ENCODE measurements around the gene KCNRG. TPM values are rescaled to one million over a fixed set of nuclear protein-coding genes. Genes with fewer than 3 reads are reported as not detected.

Gene KCNRG
- total and polyA plus RNA-seq, 2 of the 4 experiments (the other 2 are of a cell fraction), result 0.51 to 2.7 TPM

DNA sequence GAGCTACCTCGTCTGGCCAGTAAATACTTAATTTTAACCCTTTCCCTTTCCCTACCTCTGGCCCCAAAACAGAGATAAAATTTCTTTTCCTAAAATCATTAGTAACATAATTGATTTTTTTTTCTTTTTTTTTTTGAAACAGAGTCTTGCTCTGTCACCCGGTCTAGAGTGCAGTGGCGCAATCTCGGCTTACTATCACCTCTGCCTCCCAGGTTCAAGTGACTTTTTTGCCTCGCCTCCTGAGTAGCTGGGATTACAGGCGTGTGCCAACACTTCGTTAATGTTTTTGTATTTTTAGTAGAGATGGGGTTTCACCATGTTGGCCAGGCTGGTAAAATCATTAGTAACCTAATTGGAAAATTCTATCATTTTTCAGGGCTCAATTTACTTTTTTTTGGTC is 28.8 kb upstream of the KCNRG start:
- ChIA-PET POLR2A (ENCODE audit: unreplicated experiment) (no interaction called here), CTCF (interaction anchor here (0.8 kb wide), 1 partner anchor 11 kb away, joined by 3 read pairs; the partner anchor contains the start of gene TRIM13)
- Histone ChIP-seq H3K4ac (ENCODE audit: low read depth, low read length) (no peak overlapping the region), H2AFZ (replicated peaks; ENCODE audit: low read length, poor library complexity) (no peak overlapping the region), H3K27ac (ENCODE audit: insufficient read depth, low read length) (no peak overlapping the region), H3K9me3 (ENCODE audit: control insufficient read depth, insufficient read depth, low read length) (no peaks in the 10 kb centered on the region), H2AK9ac (replicated peaks; ENCODE audit: low read depth, low read length, poor library complexity) (no peak overlapping the region), H4K20me1 (ENCODE audit: insufficient read depth, low read length) (no peaks in the 10 kb centered on the region), H3K9ac (ENCODE audit: low read depth, low read length) (no peak overlapping the region), H2BK5ac (ENCODE audit: low read depth, low read length, poor library complexity, severe bottlenecking) (no peak overlapping the region), H3K9me1 (ENCODE audit: insufficient read depth, low read length) (peaks cover 6% of the 10 kb centered on the region), H3K14ac (replicated peaks; ENCODE audit: low read depth, low read length) (no peak overlapping the region), H4K91ac (ENCODE audit: insufficient read depth, low read depth, low read length) (no peak overlapping the region), H3K4me3 (ENCODE audit: insufficient read depth, low read depth, low read length) (no peak overlapping the region), H3K79me1 (ENCODE audit: low read depth in 1 of 2, low read length in 2 of 2) (no peaks in the 10 kb centered on the region), H3K27me3 (ENCODE audit: control insufficient read depth, insufficient read depth, low read length) (no peaks in the 10 kb centered on the region), H4K8ac (ENCODE audit: low read depth in 2 of 2, low read length in 2 of 2) (no peak overlapping the region), H2BK120ac (ENCODE audit: low read depth, low read length) (no peak overlapping the region), H3K18ac (ENCODE audit: low read depth, low read length) (no peak overlapping the region), H3K4me2 (ENCODE audit: low read depth, low read length) (no peak overlapping the region), H3K23ac (ENCODE audit: low read depth, low read length) (no peak overlapping the region), H2BK20ac (ENCODE audit: low read depth, low read length) (no peak overlapping the region), H2AK5ac (ENCODE audit: low read depth, low read length) (no peak overlapping the region), H4K5ac (ENCODE audit: low read depth, low read length) (no peak overlapping the region), H3K4me1 (ENCODE audit: control insufficient read depth, insufficient read depth, low read length) (no peaks in the 10 kb centered on the region), H2BK15ac (ENCODE audit: low read depth, low read length) (no peak overlapping the region), H3K56ac (ENCODE audit: extremely low read depth, insufficient read depth, low read length) (no peak overlapping the region), H3K36me3 (ENCODE audit: control insufficient read depth, insufficient read depth, low read length) (peaks cover 5% of the 10 kb centered on the region)
- no peak for ATAC-seq (ENCODE audit: low read depth)
- no peak for DNase-seq
- dilution Hi-C loops (cut with HindIII; ENCODE audit: low sequenced_read_pairs, unreplicated experiment), result no loop called here
- intact Hi-C loops (cut with micrococcal nuclease), result no loop called here
- TF ChIP-seq CEBPB (IDR thresholded peaks at IDR 0.05; ENCODE audit: low read depth, low read length) (no peak), MAZ (IDR thresholded peaks at IDR 0.05; ENCODE audit: borderline replicate concordance, low read depth, low read length) (no peak), FOS (IDR thresholded peaks at IDR 0.05; ENCODE audit: low read depth, low read length) (no peak), NFE2L2 (IDR thresholded peaks at IDR 0.05; ENCODE audit: low read depth, low read length) (no peak), SMC3 (IDR thresholded peaks at IDR 0.05; ENCODE audit: low read depth, low read length) (no peak), BHLHE40 (IDR thresholded peaks at IDR 0.05; ENCODE audit: low read depth, low read length) (no peak), POLR2A (IDR thresholded peaks at IDR 0.05; ENCODE audit: low read depth, low read length) (no peak), RCOR1 (IDR thresholded peaks at IDR 0.05; ENCODE audit: insufficient replicate concordance, low read length) (no peak), RFX5 (IDR thresholded peaks at IDR 0.05; ENCODE audit: low read depth, low read length) (no peak), MAFK (IDR thresholded peaks at IDR 0.05; ENCODE audit: low read depth, low read length) (no peak), RAD21 (IDR thresholded peaks at IDR 0.05; ENCODE audit: low read length) (no peak), MXI1 (IDR thresholded peaks at IDR 0.05; ENCODE audit: borderline replicate concordance, low read depth, low read length) (no peak), CHD1 (IDR thresholded peaks at IDR 0.05; ENCODE audit: low read depth, low read length) (no peak)
- TF ChIP-seq, protein P1, sequence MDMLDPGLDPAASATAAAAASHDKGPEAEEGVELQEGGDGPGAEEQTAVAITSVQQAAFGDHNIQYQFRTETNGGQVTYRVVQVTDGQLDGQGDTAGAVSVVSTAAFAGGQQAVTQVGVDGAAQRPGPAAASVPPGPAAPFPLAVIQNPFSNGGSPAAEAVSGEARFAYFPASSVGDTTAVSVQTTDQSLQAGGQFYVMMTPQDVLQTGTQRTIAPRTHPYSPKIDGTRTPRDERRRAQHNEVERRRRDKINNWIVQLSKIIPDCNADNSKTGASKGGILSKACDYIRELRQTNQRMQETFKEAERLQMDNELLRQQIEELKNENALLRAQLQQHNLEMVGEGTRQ (IDR thresholded peaks at IDR 0.05; ENCODE audit: low read depth, low read length), result no peak
- TF ChIP-seq, protein P2, sequence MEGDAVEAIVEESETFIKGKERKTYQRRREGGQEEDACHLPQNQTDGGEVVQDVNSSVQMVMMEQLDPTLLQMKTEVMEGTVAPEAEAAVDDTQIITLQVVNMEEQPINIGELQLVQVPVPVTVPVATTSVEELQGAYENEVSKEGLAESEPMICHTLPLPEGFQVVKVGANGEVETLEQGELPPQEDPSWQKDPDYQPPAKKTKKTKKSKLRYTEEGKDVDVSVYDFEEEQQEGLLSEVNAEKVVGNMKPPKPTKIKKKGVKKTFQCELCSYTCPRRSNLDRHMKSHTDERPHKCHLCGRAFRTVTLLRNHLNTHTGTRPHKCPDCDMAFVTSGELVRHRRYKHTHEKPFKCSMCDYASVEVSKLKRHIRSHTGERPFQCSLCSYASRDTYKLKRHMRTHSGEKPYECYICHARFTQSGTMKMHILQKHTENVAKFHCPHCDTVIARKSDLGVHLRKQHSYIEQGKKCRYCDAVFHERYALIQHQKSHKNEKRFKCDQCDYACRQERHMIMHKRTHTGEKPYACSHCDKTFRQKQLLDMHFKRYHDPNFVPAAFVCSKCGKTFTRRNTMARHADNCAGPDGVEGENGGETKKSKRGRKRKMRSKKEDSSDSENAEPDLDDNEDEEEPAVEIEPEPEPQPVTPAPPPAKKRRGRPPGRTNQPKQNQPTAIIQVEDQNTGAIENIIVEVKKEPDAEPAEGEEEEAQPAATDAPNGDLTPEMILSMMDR (conservative IDR thresholded peaks at IDR 0.05; ENCODE audit: low read depth, low read length), result no peak
- TF ChIP-seq, protein P3, sequence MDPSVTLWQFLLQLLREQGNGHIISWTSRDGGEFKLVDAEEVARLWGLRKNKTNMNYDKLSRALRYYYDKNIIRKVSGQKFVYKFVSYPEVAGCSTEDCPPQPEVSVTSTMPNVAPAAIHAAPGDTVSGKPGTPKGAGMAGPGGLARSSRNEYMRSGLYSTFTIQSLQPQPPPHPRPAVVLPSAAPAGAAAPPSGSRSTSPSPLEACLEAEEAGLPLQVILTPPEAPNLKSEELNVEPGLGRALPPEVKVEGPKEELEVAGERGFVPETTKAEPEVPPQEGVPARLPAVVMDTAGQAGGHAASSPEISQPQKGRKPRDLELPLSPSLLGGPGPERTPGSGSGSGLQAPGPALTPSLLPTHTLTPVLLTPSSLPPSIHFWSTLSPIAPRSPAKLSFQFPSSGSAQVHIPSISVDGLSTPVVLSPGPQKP (IDR thresholded peaks at IDR 0.05; ENCODE audit: borderline replicate concordance, low read depth, low read length), result no peak
- no CpG with 5 or more reads among the region's 7 CpGs for WGBS, 2 experiments (ENCODE audit: extremely low coverage in 2 of 2, insufficient read length in 1 of 2)
- no TSS peak for BruUV-seq (replicated peaks)
- in situ Hi-C loops (cut with MboI; ENCODE audit: low sequenced_read_pairs), result loop anchor here (10.0 to 25.0 kb wide), 2 partner anchors 538 to 926 kb away; partner anchors contain the start of gene RNASEH2B

Data from IMR-90 (cell line).